B cell (primary cell): Measurements from ENCODE around the gene LYRM2. TPM values are rescaled to one million over a fixed set of nuclear protein-coding genes. Genes with fewer than 3 reads are reported as not detected.

Experiments
- ATAC-seq: fragments of 200-7000 bp; cut with Tn5 transposase; one replicate; pipeline ENCODE4 v1.10.0; 2021; ENCODE audit warnings: low read depth, mild to moderate bottlenecking, moderate number of reproducible peaks, moderate library complexity
- CTCF ChIA-PET: fragments of 350-600 bp; sonication (Branson Sonifier 250); formaldehyde crosslinking; loops from one replicate; lab custom pipeline; 2021; ENCODE audit warnings: antibody characterized with exemption, inconsistent platforms; lab: Charles Lee
- POLR2A ChIA-PET: fragments of 350-600 bp; sonication (Branson Sonifier 250); formaldehyde crosslinking; loops from one replicate; lab custom pipeline; 2021; ENCODE audit warnings: antibody characterized with exemption; lab: Charles Lee
- DNase-seq: peaks from one replicate; pipeline ENCODE4 v3.0.0; 2013
- H2AFZ ChIP-seq: 2 replicates; pipeline ENCODE4 v1.6.1; 2012; ENCODE audit warnings: mild to moderate bottlenecking, low read depth, low read length; ENCODE audit not compliant: insufficient read depth, poor library complexity, severe bottlenecking
- H3K27ac ChIP-seq, 2 donors: 1 replicate in 1 of 2; 2 replicates in 1 of 2; pipeline ENCODE4 v1.5.1; 2012 to 2013; ENCODE audit warnings: low read length in 2 of 2, mild to moderate bottlenecking in 2 of 2, moderate library complexity in 1 of 2
- H3K27me3 ChIP-seq, 4 experiments: fragments of 200-600 bp in 1 of 4; sonication (generic) in 1 of 4; replicated peaks in 1 of 4; 1 replicate in 2 of 4; 2 replicates in 2 of 4; pipeline versions ENCODE4 v1.6.1 to v1.7.0; 2013 to 2016; ENCODE audit warnings: low read length in 3 of 4, mild to moderate bottlenecking in 2 of 4, mixed read lengths in 1 of 4, moderate library complexity in 1 of 4; ENCODE audit not compliant: insufficient read depth in 4 of 4, control insufficient read depth in 3 of 4; ENCODE audit errors: control extremely low read depth in 1 of 4
- H3K36me3 ChIP-seq, 2 experiments: replicated peaks in 1 of 2; 1 replicate in 1 of 2; 2 replicates in 1 of 2; pipeline versions ENCODE4 v1.6.1 to v1.7.1; 2013; ENCODE audit warnings: low read length in 1 of 2; ENCODE audit not compliant: insufficient read depth in 2 of 2, control insufficient read depth in 1 of 2; ENCODE audit errors: control extremely low read depth in 1 of 2, extremely low read depth in 1 of 2
- H3K4me1 ChIP-seq, 2 donors: fragments of 200-600 bp in 1 of 2; sonication (generic) in 1 of 2; 1 replicate in 1 of 2; 2 replicates in 1 of 2; pipeline versions ENCODE4 v1.5.1 to v1.6.1; 2013 to 2017; ENCODE audit warnings: low read length in 2 of 2; ENCODE audit not compliant: control insufficient read depth in 2 of 2, insufficient read depth in 2 of 2
- H3K4me2 ChIP-seq: replicated peaks from 2 replicates; pipeline ENCODE3; 2012; ENCODE audit warnings: mild to moderate bottlenecking, low read depth, low read length; ENCODE audit not compliant: poor library complexity, severe bottlenecking
- H3K4me3 ChIP-seq, 5 experiments: fragments of 200-600 bp in 1 of 5; sonication (generic) in 1 of 5; 1 replicate in 3 of 5; 2 replicates in 2 of 5; pipeline versions ENCODE4 v1.5.1 to v1.7.0; 2011 to 2016; ENCODE audit warnings: low read length in 4 of 5, mild to moderate bottlenecking in 4 of 5, low read depth in 2 of 5, control low read depth in 1 of 5, moderate library complexity in 1 of 5; ENCODE audit not compliant: insufficient read depth in 1 of 5; ENCODE audit errors: control extremely low read depth in 1 of 5, extremely low read depth in 1 of 5
- H3K79me2 ChIP-seq: fragments of 200-600 bp; sonication (generic); one replicate; pipeline ENCODE4 v1.6.0; 2016; ENCODE audit warnings: low read length; ENCODE audit not compliant: control insufficient read depth, insufficient read depth
- H3K9ac ChIP-seq: fragments of 200-600 bp; sonication (generic); 2 replicates; pipeline ENCODE4 v1.6.1; 2017; ENCODE audit warnings: mild to moderate bottlenecking, low read length, moderate library complexity
- H3K9me3 ChIP-seq, 3 donors: one replicate each; pipeline versions ENCODE4 v1.6.1 to v1.7.1; 2013; ENCODE audit warnings: low read length in 2 of 3; ENCODE audit not compliant: control insufficient read depth in 2 of 3, insufficient read depth in 1 of 3; ENCODE audit errors: control extremely low read depth in 1 of 3
- H4K20me1 ChIP-seq: 2 replicates; pipeline ENCODE4 v1.6.0; 2012; ENCODE audit warnings: mild to moderate bottlenecking, low read length; ENCODE audit not compliant: insufficient read depth, control insufficient read depth, poor library complexity, severe bottlenecking
- H3K27ac Mint-ChIP-seq: one replicate; pipeline ENCODE4 v1.8.0; 2021; ENCODE audit warnings: mixed read lengths
- H3K27me3 Mint-ChIP-seq: one replicate; pipeline ENCODE4 v1.8.0; 2021; ENCODE audit warnings: mixed read lengths
- H3K4me1 Mint-ChIP-seq: one replicate; pipeline ENCODE4 v1.8.0; 2021; ENCODE audit warnings: mixed read lengths
- H3K4me3 Mint-ChIP-seq: one replicate; pipeline ENCODE4 v1.8.0; 2021; ENCODE audit warnings: mixed read lengths
- H3K9me3 Mint-ChIP-seq: one replicate; pipeline ENCODE4 v1.8.0; 2022; ENCODE audit warnings: mixed read lengths; ENCODE audit not compliant: insufficient read depth
- CTCF ChIP-seq: fragments of 200-600 bp; IDR thresholded peaks from one replicate; pipeline ENCODE4 v1.8.0; 2022; ENCODE audit warnings: antibody characterized with exemption, mild to moderate bottlenecking
- EZH2 ChIP-seq: IDR thresholded peaks from 2 replicates; pipeline ENCODE4 v1.6.1; 2012; ENCODE audit warnings: borderline replicate concordance, low read depth, mild to moderate bottlenecking, moderate library complexity, low read length; ENCODE audit not compliant: insufficient read depth, poor library complexity, severe bottlenecking
- WGBS: methylation state at CpG from one replicate; pipeline ENCODE4 v1.1.5; 2013; ENCODE audit warnings: missing lambda C conversion rate; ENCODE audit not compliant: insufficient coverage; 5-methylcytosine and 5-hydroxymethylcytosine counted together
- intact Hi-C: fragments of 100-400 bp; cut with micrococcal nuclease; formaldehyde crosslinking; loops from one replicate; pipeline ENCODE4 v1.10.0; 2022
- polyA plus RNA-seq: library from polyadenylated mRNA; depleted of rRNA; stranded (reverse); fragments of >200 nt; gene quantifications from 2 replicates; pipeline ENCODE4 v1.2.3, GENCODE V29; 2012
- total RNA-seq, 2 donors: library from RNA; stranded (reverse); fragments of 120-200 nt in 1 of 2; gene quantifications; 1 replicate in 1 of 2; 2 replicates in 1 of 2; pipeline versions ENCODE4 v1.2.3 to v1.2.4, GENCODE V29; 2013 to 2022

Gene LYRM2
- total and polyA plus RNA-seq, 2 donors (not counting 1 experiment from before 2014, with no cell fraction given) = 17.6 to 33.7 TPM

- 100% methylated on average over 1 of the region's 6 CpGs for WGBS
- CTCF ChIA-PET = no interaction called here
Observed at GRCh38 chr6:89567630-89568390, 70.7 kb downstream of the LYRM2 start.

More at GRCh38 chr6:89567630-89568390, 70.7 kb downstream of the LYRM2 start:
- Histone ChIP-seq H4K20me1 (no peaks in the 10 kb centered on the region), H3K4me1 (no peaks in the 10 kb centered on the region), H3K79me2 (no peaks in the 10 kb centered on the region), H3K27ac (no peak overlapping the region), H3K27me3 (no peaks in the 10 kb centered on the region), H2AFZ (no peak overlapping the region), H3K9ac (no peak overlapping the region), H3K4me2 (no peak overlapping the region), H3K4me3 (no peak overlapping the region), H3K36me3 (no peaks in the 10 kb centered on the region), H3K9me3 (no peaks in the 10 kb centered on the region)
- Mint-ChIP-seq H3K27ac (no peak overlapping the region), H3K4me3 (no peak overlapping the region), H3K9me3 (no peaks in the 10 kb centered on the region), H3K4me1 (no peaks in the 10 kb centered on the region), H3K27me3 (no peaks in the 10 kb centered on the region)
- TF ChIP-seq EZH2 (no peak), CTCF (no peak)
- ATAC-seq = no peak
- POLR2A ChIA-PET = no interaction called here
- DNase-seq = no peak
- intact Hi-C loops = no loop called here
